Activated B cell treated with CpG ODN at 0.5 μM for 24 hours (primary cell): ENCODE results near the gene CHMP2A. TPM values are rescaled to one million over a fixed set of nuclear protein-coding genes. Genes with fewer than 3 reads are reported as not detected.

Experiments
- ATAC-seq: fragments of 200-7000 bp; cut with Tn5 transposase; one replicate; pipeline ENCODE4 v1.10.0; 2021; ENCODE audit warnings: low read depth, mild to moderate bottlenecking, moderate library complexity
- CTCF ChIA-PET: fragments of 350-600 bp; sonication (Branson Sonifier 250); formaldehyde crosslinking; loops from one replicate; lab custom pipeline; 2021; ENCODE audit warnings: antibody characterized with exemption; lab: Charles Lee
- POLR2A ChIA-PET: fragments of 350-600 bp; sonication (Branson Sonifier 250); formaldehyde crosslinking; loops from one replicate; lab custom pipeline; 2021; ENCODE audit warnings: antibody characterized with exemption; lab: Charles Lee
- DNase-seq: peaks from one replicate; pipeline ENCODE4 v3.0.0; 2022
- H3K27ac Mint-ChIP-seq: one replicate; pipeline ENCODE4 v1.8.0; 2020; ENCODE audit warnings: mixed read lengths
- H3K27me3 Mint-ChIP-seq: one replicate; pipeline ENCODE4 v1.8.0; 2021; ENCODE audit warnings: mixed read lengths
- H3K36me3 Mint-ChIP-seq: one replicate; pipeline ENCODE4 v1.8.0; 2021; ENCODE audit warnings: low read depth, mixed read lengths
- H3K4me1 Mint-ChIP-seq: one replicate; pipeline ENCODE4 v1.8.0; 2021; ENCODE audit warnings: mixed read lengths
- H3K4me3 Mint-ChIP-seq: one replicate; pipeline ENCODE4 v1.8.0; 2020; ENCODE audit warnings: mild to moderate bottlenecking, mixed read lengths
- H3K9me3 Mint-ChIP-seq: one replicate; pipeline ENCODE4 v1.8.0; 2020; ENCODE audit warnings: mixed read lengths
- intact Hi-C: fragments of 100-400 bp; cut with micrococcal nuclease; formaldehyde crosslinking; loops from one replicate; pipeline ENCODE4 v1.15.1; 2024
- total RNA-seq: library from RNA; stranded (reverse); gene quantifications from 2 replicates; pipeline ENCODE4 v1.2.3, GENCODE V29; 2022
- TF ChIP-seq, protein P1 (sequence below): fragments of 200-600 bp; IDR thresholded peaks from one replicate; pipeline ENCODE4 v1.8.0; 2022; ENCODE audit warnings: antibody characterized with exemption, mild to moderate bottlenecking

Gene CHMP2A
- total RNA-seq, 1 donor from 2014 or later: 95.6 TPM

DNA sequence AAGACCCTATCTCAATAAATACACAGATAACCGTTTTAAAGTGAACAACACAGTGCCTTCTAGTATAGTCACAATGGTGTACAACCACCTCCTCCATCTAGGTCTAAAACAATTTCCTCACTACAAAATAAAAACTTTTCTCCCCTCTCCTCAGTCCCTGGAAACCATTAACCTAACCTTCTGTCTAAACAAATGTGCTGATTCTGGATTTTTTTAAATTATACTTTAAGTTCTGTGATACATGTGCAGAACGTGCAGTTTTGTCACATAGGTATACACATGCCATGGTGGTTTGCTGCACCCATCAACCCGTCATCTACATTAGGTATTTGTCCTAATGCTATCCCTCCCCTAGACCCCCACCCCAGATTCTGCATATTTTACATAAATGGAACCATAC lies 25.5 kb downstream of the CHMP2A start:
- no peaks in the 10 kb centered on the region for H3K36me3 Mint-ChIP-seq
- DNase-seq: no peak
- intact Hi-C loops: no loop called here
- H3K9me3 Mint-ChIP-seq: no peaks in the 10 kb centered on the region
- no peak overlapping the region for H3K27ac Mint-ChIP-seq
- ChIA-PET CTCF (no interaction called here), POLR2A (interaction anchor here (0.6 to 1.3 kb wide), 2 partner anchors 14 to 1515 kb away, joined by 3 to 4 read pairs; partner anchors contain the start of gene TRIM28)
- no peak overlapping the region for H3K4me3 Mint-ChIP-seq
- TF ChIP-seq, protein P1, sequence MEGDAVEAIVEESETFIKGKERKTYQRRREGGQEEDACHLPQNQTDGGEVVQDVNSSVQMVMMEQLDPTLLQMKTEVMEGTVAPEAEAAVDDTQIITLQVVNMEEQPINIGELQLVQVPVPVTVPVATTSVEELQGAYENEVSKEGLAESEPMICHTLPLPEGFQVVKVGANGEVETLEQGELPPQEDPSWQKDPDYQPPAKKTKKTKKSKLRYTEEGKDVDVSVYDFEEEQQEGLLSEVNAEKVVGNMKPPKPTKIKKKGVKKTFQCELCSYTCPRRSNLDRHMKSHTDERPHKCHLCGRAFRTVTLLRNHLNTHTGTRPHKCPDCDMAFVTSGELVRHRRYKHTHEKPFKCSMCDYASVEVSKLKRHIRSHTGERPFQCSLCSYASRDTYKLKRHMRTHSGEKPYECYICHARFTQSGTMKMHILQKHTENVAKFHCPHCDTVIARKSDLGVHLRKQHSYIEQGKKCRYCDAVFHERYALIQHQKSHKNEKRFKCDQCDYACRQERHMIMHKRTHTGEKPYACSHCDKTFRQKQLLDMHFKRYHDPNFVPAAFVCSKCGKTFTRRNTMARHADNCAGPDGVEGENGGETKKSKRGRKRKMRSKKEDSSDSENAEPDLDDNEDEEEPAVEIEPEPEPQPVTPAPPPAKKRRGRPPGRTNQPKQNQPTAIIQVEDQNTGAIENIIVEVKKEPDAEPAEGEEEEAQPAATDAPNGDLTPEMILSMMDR: no peak
- peaks cover 25% of the 10 kb centered on the region for H3K4me1 Mint-ChIP-seq
- no peak for ATAC-seq
- no peaks in the 10 kb centered on the region for H3K27me3 Mint-ChIP-seq

DNA sequence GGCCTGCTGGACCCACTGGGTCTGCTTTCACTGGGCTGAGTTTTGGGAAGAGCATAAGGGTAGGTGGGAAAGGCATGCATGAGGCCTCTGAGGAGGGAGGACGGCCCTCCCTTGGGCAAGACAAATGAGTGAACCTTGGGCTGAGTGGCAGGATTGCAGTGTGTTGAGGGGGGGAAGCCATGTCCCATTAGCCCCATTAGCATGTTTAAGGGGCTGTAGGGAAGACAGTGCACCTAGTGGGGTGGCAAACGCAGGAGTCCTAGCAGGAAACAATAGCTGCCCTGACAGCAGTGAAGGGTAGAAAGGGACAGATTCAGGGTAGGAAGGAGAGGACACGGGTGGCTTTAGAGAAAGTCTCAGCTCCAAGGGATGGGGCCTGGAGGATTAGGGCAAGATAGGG lies 32.2 kb downstream of the CHMP2A start:
- Mint-ChIP-seq H3K9me3 (no peaks in the 10 kb centered on the region), H3K27ac (no peak overlapping the region), H3K4me1 (peaks cover 27% of the 10 kb centered on the region), H3K36me3 (peaks cover 15% of the 10 kb centered on the region), H3K4me3 (no peak overlapping the region), H3K27me3 (no peaks in the 10 kb centered on the region)
- POLR2A ChIA-PET: interaction anchor here (4.4 kb wide), 1 partner anchor 32 kb away, joined by 69 read pairs; the partner anchor contains the start of gene CHMP2A
- intact Hi-C loops: no loop called here
- no peak for ATAC-seq
- CTCF ChIA-PET: no interaction called here
- DNase-seq: no peak
- TF ChIP-seq, protein P1: no peak

DNA sequence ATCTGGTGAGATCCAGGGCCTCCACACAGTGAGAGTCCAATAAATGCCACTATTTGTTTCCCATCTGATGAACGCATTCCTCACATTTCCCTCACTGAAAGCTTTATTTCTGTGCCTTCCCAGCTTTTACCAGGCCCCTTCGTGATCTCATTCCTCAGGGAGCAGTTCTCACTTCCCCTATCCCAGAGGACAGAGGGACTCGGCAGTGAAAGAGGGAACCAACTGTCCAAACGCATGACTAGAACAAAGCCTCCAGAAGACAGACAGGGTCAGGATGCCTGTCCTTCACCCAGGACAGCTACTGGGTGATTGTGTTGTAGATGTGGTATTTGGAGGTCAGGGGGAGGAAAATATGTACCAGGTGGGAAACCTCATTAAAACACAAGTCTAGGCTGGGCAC lies 33.3 kb downstream of the CHMP2A start:
- Mint-ChIP-seq H3K9me3 (no peaks in the 10 kb centered on the region), H3K4me1 (peaks cover 29% of the 10 kb centered on the region), H3K27me3 (no peaks in the 10 kb centered on the region), H3K36me3 (peaks cover 20% of the 10 kb centered on the region), H3K4me3 (peak overlapping the region; percentile 29), H3K27ac (no peak overlapping the region)
- intact Hi-C loops: no loop called here
- DNase-seq: no peak
- TF ChIP-seq, protein P1: no peak
- POLR2A ChIA-PET: interaction anchor here (0.6 to 4.4 kb wide), 11 partner anchors 11 to 339 kb away, joined by 3 to 82 read pairs (median 13); partner anchors contain the start of genes CHMP2A, TRIM28 and ZNF274
- CTCF ChIA-PET: interaction anchor here (2.3 to 2.7 kb wide), 3 partner anchors 22 to 82 kb away, joined by 4 to 62 read pairs (median 17); partner anchors contain the start of genes TRIM28 and ZNF132
- ATAC-seq: no peak

DNA sequence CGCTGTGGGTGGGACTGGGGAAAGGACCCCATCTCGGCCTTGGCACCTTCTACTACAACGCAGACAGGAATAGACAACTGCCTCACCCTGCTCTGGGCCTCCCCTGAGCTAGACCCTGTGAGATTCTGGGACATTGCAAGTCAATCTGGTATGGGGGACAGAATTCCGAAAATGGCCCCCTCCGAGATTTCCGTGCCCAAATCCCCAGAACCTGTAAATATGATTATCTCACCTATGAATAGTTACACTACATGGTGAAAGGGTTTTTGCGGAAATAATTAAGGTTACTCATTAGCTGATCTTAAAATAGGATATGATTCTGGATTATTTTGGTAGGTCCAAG lies 34.7 kb downstream of the CHMP2A start:
- no peaks in the 10 kb centered on the region for H3K9me3 Mint-ChIP-seq

More for the DNA sequence above, 34.7 kb downstream of the CHMP2A start:
- CTCF ChIA-PET: interaction anchor here (0.6 to 2.7 kb wide), 24 partner anchors 9 to 368 kb away, joined by 3 to 62 read pairs (median 5); partner anchors contain the start of genes CHMP2A, MZF1, SLC27A5 and TRIM28
- TF ChIP-seq, protein P1: no peak
- Mint-ChIP-seq H3K36me3 (peaks cover 31% of the 10 kb centered on the region), H3K27me3 (no peaks in the 10 kb centered on the region), H3K4me3 (peak overlapping the region; percentile 95), H3K27ac (peak overlapping the region; percentile 97), H3K4me1 (peaks cover 36% of the 10 kb centered on the region)
- ATAC-seq: no peak
- intact Hi-C loops: loop anchor here (1.0 kb wide), 1 partner anchor 61 kb away; no protein-coding TSS in a partner anchor
- no peak for DNase-seq
- POLR2A ChIA-PET: interaction anchor here (0.5 to 4.4 kb wide), 39 partner anchors 12 to 811 kb away, joined by 3 to 82 read pairs (median 7); partner anchors contain the start of genes CHMP2A, ERVK3-1, MZF1 and RPS5
